Stimulated activated naive CD8-positive, alpha-beta T cell treated with anti-CD3 and anti-CD28 coated beads, Interleukin-15, Interleukin-2, amounts not matched to agents 100 U/mL and 50 U/mL, for 24 hours (primary cell): ENCODE measurements around the gene FTSJ1.
"Not testable (repeated sequence)": the region's sequence is repeated elsewhere in the genome, so short reads cannot be mapped to it uniquely, and the experiment has no call there.

Source experiments
- ATAC-seq: fragments of 150-1000 bp; cut with Tn5 transposase; one replicate; pipeline ENCODE4 v1.10.0; 2021
- DNase-seq: peaks from one replicate; pipeline ENCODE4 v3.0.0; 2021

Gene FTSJ1

DNA sequence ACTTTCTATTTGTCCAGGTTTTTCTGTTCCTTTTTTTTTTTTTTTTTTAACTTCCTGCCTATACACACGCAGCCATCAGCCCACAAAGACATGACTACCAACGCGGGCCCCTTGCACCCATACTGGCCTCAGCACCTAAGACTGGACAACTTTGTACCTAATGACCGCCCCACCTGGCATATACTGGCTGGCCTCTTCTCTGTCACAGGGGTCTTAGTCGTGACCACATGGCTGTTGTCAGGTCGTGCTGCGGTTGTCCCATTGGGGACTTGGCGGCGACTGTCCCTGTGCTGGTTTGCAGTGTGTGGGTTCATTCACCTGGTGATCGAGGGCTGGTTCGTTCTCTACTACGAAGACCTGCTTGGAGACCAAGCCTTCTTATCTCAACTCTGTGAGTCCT lies 47.7 kb downstream of the FTSJ1 start:
- DNase-seq (no peak), ATAC-seq (no peak)

- not testable (repeated sequence) for DNase-seq, ATAC-seq
Observed at GRCh38 chrX:48525853-48526252, 49.9 kb downstream of the FTSJ1 start.

GRCh38 chrX:48530736-48531135 lies 54.7 kb downstream of the FTSJ1 start:
- no peak for ATAC-seq

GRCh38 chrX:48531358-48531959 lies 55.5 kb downstream of the FTSJ1 start:
- DNase-seq (no peak), ATAC-seq (peak; percentile 58)

More at GRCh38 chrX:48530736-48531135, 54.7 kb downstream of the FTSJ1 start:
- no peak for DNase-seq

- DNase-seq (no peak), ATAC-seq (no peak)
Observed at GRCh38 chrX:48532161-48532560, 56.2 kb downstream of the FTSJ1 start.

DNA sequence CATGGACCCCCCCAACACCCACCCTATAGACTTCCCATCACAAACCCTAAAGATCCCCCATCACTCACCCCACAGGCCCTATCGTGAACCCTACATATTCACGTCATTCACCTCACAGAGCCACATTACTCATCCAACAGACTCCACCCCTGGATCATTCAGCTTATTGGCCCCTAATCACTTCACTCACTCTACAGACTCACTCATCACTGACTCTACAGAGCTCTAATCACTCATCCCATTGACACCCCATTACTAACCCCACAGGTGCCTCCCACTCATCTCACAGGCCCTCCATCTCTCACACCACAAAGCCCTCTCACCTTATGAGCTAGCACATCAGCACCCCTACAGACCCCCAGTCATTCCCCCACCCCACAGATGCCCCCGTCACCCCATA lies 57.2 kb downstream of the FTSJ1 start:
- DNase-seq, result no peak
- ATAC-seq, result no peak
